Smooth muscle cell (in vitro differentiated cells): ENCODE results near the gene SFTPB. TPM values are rescaled to one million over a fixed set of nuclear protein-coding genes. Genes with fewer than 3 reads are reported as not detected.

Experiments
- DNase-seq: peaks from one replicate; lab custom pipeline; 2025; ENCODE audit not compliant: unreplicated experiment; lab: John Stamatoyannopoulos, UW
- H2AFZ ChIP-seq: fragments of 200-600 bp; sonication (generic); 2 replicates; pipeline ENCODE4 v1.6.0; 2016; ENCODE audit warnings: antibody characterized with exemption, low read depth, mild to moderate bottlenecking
- H3F3A ChIP-seq: fragments of 200-600 bp; sonication (generic); 2 replicates; pipeline ENCODE4 v1.6.0; 2017; ENCODE audit warnings: antibody characterized with exemption, low read depth
- H3K27ac ChIP-seq: fragments of 200-600 bp; sonication (generic); 2 replicates; pipeline ENCODE4 v1.5.1; 2016; ENCODE audit warnings: low read depth, mild to moderate bottlenecking
- H3K27me3 ChIP-seq: fragments of 200-600 bp; sonication (generic); 2 replicates; pipeline ENCODE4 v1.6.1; 2016; ENCODE audit warnings: low read depth, mild to moderate bottlenecking
- H3K36me3 ChIP-seq: fragments of 200-600 bp; sonication (generic); 2 replicates; pipeline ENCODE4 v1.5.1; 2016; ENCODE audit warnings: low read depth
- H3K4me1 ChIP-seq: fragments of 200-600 bp; sonication (generic); 2 replicates; pipeline ENCODE4 v1.5.1; 2016; ENCODE audit warnings: low read depth
- H3K4me2 ChIP-seq: fragments of 200-600 bp; sonication (generic); 2 replicates; pipeline ENCODE4 v1.6.0; 2016; ENCODE audit warnings: mild to moderate bottlenecking
- H3K4me3 ChIP-seq: fragments of 200-600 bp; sonication (generic); 2 replicates; pipeline ENCODE4 v1.5.1; 2016; ENCODE audit warnings: mild to moderate bottlenecking
- H3K79me2 ChIP-seq: fragments of 200-600 bp; sonication (generic); 2 replicates; pipeline ENCODE4 v1.6.0; 2016; ENCODE audit warnings: low read depth, mild to moderate bottlenecking
- H3K9ac ChIP-seq: fragments of 200-600 bp; sonication (generic); 2 replicates; pipeline ENCODE4 v1.6.0; 2016; ENCODE audit warnings: low read depth
- H3K9me3 ChIP-seq: fragments of 200-600 bp; sonication (generic); replicated peaks from 2 replicates; pipeline ENCODE4 v1.5.1; 2016; ENCODE audit warnings: low read depth
- H4K20me1 ChIP-seq: fragments of 200-600 bp; sonication (generic); 2 replicates; pipeline ENCODE4 v1.6.0; 2016; ENCODE audit warnings: low read depth
- CTCF ChIP-seq: fragments of 200-600 bp; sonication (generic); IDR thresholded peaks from 2 replicates; pipeline ENCODE4 v1.5.1; 2017; ENCODE audit warnings: borderline replicate concordance, mild to moderate bottlenecking, antibody characterized with exemption; ENCODE audit not compliant: insufficient read depth, poor library complexity, severe bottlenecking
- WGBS: methylation state at CpG from one replicate; pipeline ENCODE4 v1.1.7; 2016; ENCODE audit warnings: low lambda C conversion rate; 5-methylcytosine and 5-hydroxymethylcytosine counted together
- polyA plus RNA-seq: library from polyadenylated mRNA; unstranded; fragments of >200 nt; fragmentation: Nextera tagmentation; extraction: Ambion mirVana; gene quantifications from 2 replicates; pipeline ENCODE4 v1.2.1, GENCODE V29; 2016
- total RNA-seq: library from RNA; depleted of rRNA; stranded (reverse); fragments of >200 nt; gene quantifications from 2 replicates; pipeline ENCODE4 v1.2.3, GENCODE V29; 2014

Gene SFTPB
- total and polyA plus RNA-seq, 2 experiments from 2014 or later = not detected

GRCh38 chr2:85669549-85669948 is 1.6 kb upstream of the SFTPB start:
- no peaks in the 10 kb centered on the region for H3K4me1 ChIP-seq
- H3K27ac ChIP-seq = no peak overlapping the region
- H3K4me2 ChIP-seq = no peak overlapping the region
- H3K9ac ChIP-seq = no peak overlapping the region
- H3K9me3 ChIP-seq = no peaks in the 10 kb centered on the region
- 88% methylated on average over 5 of the region's 5 CpGs for WGBS
- H4K20me1 ChIP-seq = no peaks in the 10 kb centered on the region
- H3F3A ChIP-seq = no peaks in the 10 kb centered on the region
- no peaks in the 10 kb centered on the region for H3K36me3 ChIP-seq
- DNase-seq = no peak
- no peak for TF ChIP-seq CTCF
- H2AFZ ChIP-seq = no peak overlapping the region
- no peaks in the 10 kb centered on the region for H3K27me3 ChIP-seq
- H3K79me2 ChIP-seq = no peaks in the 10 kb centered on the region
- H3K4me3 ChIP-seq = no peak overlapping the region

- H3F3A ChIP-seq = no peaks in the 10 kb centered on the region
- no peaks in the 10 kb centered on the region for H3K27me3 ChIP-seq
- H2AFZ ChIP-seq = no peak overlapping the region
- H3K9ac ChIP-seq = no peak overlapping the region
- no peak for TF ChIP-seq CTCF
- H3K27ac ChIP-seq = no peak overlapping the region
- WGBS = 82% methylated on average over 3 of the region's 3 CpGs
- no peaks in the 10 kb centered on the region for H3K36me3 ChIP-seq
- H4K20me1 ChIP-seq = no peaks in the 10 kb centered on the region
- no peak overlapping the region for H3K4me2 ChIP-seq
- H3K4me3 ChIP-seq = no peak overlapping the region
- H3K4me1 ChIP-seq = no peaks in the 10 kb centered on the region
- no peaks in the 10 kb centered on the region for H3K79me2 ChIP-seq
- no peak for DNase-seq
- no peaks in the 10 kb centered on the region for H3K9me3 ChIP-seq
These were observed 801 bp upstream of the SFTPB start for GRCh38 chr2:85668857-85669142.

GRCh38 chr2:85667561-85668008 is 414 bp downstream of the SFTPB start:
- H2AFZ ChIP-seq = no peak overlapping the region
- 92% methylated on average over 3 of the region's 3 CpGs for WGBS

More at GRCh38 chr2:85667561-85668008, 414 bp downstream of the SFTPB start:
- no peaks in the 10 kb centered on the region for H3F3A ChIP-seq
- H3K4me2 ChIP-seq = no peak overlapping the region
- H3K27me3 ChIP-seq = no peaks in the 10 kb centered on the region
- no peak overlapping the region for H3K4me3 ChIP-seq
- no peak overlapping the region for H3K27ac ChIP-seq
- H4K20me1 ChIP-seq = no peaks in the 10 kb centered on the region
- H3K79me2 ChIP-seq = no peaks in the 10 kb centered on the region
- no peaks in the 10 kb centered on the region for H3K9me3 ChIP-seq
- DNase-seq = no peak
- H3K9ac ChIP-seq = no peak overlapping the region
- no peaks in the 10 kb centered on the region for H3K36me3 ChIP-seq
- no peaks in the 10 kb centered on the region for H3K4me1 ChIP-seq
- no peak for TF ChIP-seq CTCF
